Sigmoid colon (tissue), 7 donors: ENCODE measurements around the gene SNAP47. TPM values are rescaled to one million over a fixed set of nuclear protein-coding genes. Genes with fewer than 3 reads are reported as not detected.

Source experiments
- DNase-seq: peaks from one replicate; pipeline ENCODE4 v3.0.0-alpha.2; 2019
- H3K27ac ChIP-seq, 4 donors: fragments of 200-600 bp; sonication (generic); one replicate each; pipeline ENCODE4 v1.5.1; 2016 to 2019; ENCODE audit warnings: mild to moderate bottlenecking in 1 of 4
- H3K27me3 ChIP-seq, 3 donors: fragments of 200-600 bp; sonication (generic); one replicate each; pipeline ENCODE4 v1.5.1; 2019; ENCODE audit warnings: mild to moderate bottlenecking in 1 of 3
- H3K36me3 ChIP-seq, 4 donors: fragments of 200-600 bp; sonication (generic); one replicate each; pipeline ENCODE4 v1.5.1; 2016 to 2019
- H3K4me1 ChIP-seq, 4 donors: fragments of 200-600 bp; sonication (generic); one replicate each; pipeline ENCODE4 v1.5.1; 2017 to 2019
- H3K4me3 ChIP-seq, 4 donors: fragments of 200-600 bp; sonication (generic); one replicate each; pipeline ENCODE4 v1.5.1; 2017 to 2019; ENCODE audit warnings: mild to moderate bottlenecking in 2 of 4, moderate library complexity in 1 of 4
- H3K9me3 ChIP-seq, 4 donors: fragments of 200-600 bp in 3 of 4; sonication (generic) in 3 of 4; one replicate each; pipeline versions ENCODE4 v1.5.1 to v1.6.1; 2013 to 2019
- EP300 ChIP-seq, 4 donors: sonication (generic); formaldehyde crosslinking; IDR thresholded peaks; one replicate each; pipeline ENCODE4 v1.6.1; 2017; ENCODE audit warnings: antibody characterized with exemption in 4 of 4
- POLR2A ChIP-seq, 2 donors: fragments of 450-650 bp; IDR thresholded peaks; one replicate each; pipeline ENCODE4 v1.6.1; 2016; ENCODE audit warnings: antibody characterized with exemption in 2 of 2, mild to moderate bottlenecking in 2 of 2, moderate library complexity in 2 of 2
- POLR2AphosphoS5 ChIP-seq, 4 donors: sonication (generic); formaldehyde crosslinking; IDR thresholded peaks; one replicate each; pipeline ENCODE4 v1.6.1; 2017; ENCODE audit warnings: antibody characterized with exemption in 4 of 4
- WGBS, 2 donors: extraction: QIAGEN DNeasy Blood & Tissue Kit; methylation state at CpG; one replicate each; pipeline ENCODE4 v1.1.7; 2013; 5-methylcytosine and 5-hydroxymethylcytosine counted together
- intact Hi-C: fragments of 100-400 bp; cut with DNase I; formaldehyde crosslinking; loops from one replicate; pipeline ENCODE4 v1.15.1; 2023
- polyA plus RNA-seq, 3 donors: library from polyadenylated mRNA; stranded (reverse); fragments of 200-250 nt; gene quantifications; one replicate each; pipeline ENCODE4 v1.2.3, GENCODE V29; 2013
- total RNA-seq, 4 donors: library from RNA; depleted of rRNA; stranded (reverse); fragments of >200 nt; gene quantifications; one replicate each; pipeline ENCODE4 v1.1.0, GENCODE V29; 2016
- TF ChIP-seq, protein P1 (sequence below), 4 experiments: fragments of 450-650 bp in 3 of 4; fragments of 200-600 bp in 1 of 4; IDR thresholded peaks; one replicate each; pipeline ENCODE4 v1.5.1; 2016 to 2019; ENCODE audit warnings: antibody characterized with exemption in 4 of 4, mild to moderate bottlenecking in 3 of 4, moderate library complexity in 2 of 4
- donor health status: healthy with polysubstance abuse.
- donor health status: Bipolar disorder and iron deficiency.
- donor health status: healthy.

SNAP47 gene
- total and polyA plus RNA-seq, 7 donors: 13.8 to 51.6 (median 33.9) TPM

- H3K4me1 ChIP-seq: peaks cover 0 to 61% (median 55%) of the 10 kb centered on the region in 4 donors
- no peak overlapping the region for H3K27ac ChIP-seq
- 93 to 95% methylated on average over 19 of the region's 19 CpGs for WGBS, 2 donors
- H3K4me3 ChIP-seq: no peak overlapping the region
- H3K9me3 ChIP-seq: no peaks in the 10 kb centered on the region
- DNase-seq: no peak
- intact Hi-C loops: loop anchor here (5.0 kb wide), 1 partner anchor 350 kb away; the partner anchor contains the start of gene ARF1
- no peaks in the 10 kb centered on the region for H3K27me3 ChIP-seq
- TF ChIP-seq POLR2AphosphoS5 (IDR thresholded peaks at IDR 0.05): no peak
- no peak for TF ChIP-seq POLR2A (IDR thresholded peaks at IDR 0.05)
- TF ChIP-seq, protein P1, sequence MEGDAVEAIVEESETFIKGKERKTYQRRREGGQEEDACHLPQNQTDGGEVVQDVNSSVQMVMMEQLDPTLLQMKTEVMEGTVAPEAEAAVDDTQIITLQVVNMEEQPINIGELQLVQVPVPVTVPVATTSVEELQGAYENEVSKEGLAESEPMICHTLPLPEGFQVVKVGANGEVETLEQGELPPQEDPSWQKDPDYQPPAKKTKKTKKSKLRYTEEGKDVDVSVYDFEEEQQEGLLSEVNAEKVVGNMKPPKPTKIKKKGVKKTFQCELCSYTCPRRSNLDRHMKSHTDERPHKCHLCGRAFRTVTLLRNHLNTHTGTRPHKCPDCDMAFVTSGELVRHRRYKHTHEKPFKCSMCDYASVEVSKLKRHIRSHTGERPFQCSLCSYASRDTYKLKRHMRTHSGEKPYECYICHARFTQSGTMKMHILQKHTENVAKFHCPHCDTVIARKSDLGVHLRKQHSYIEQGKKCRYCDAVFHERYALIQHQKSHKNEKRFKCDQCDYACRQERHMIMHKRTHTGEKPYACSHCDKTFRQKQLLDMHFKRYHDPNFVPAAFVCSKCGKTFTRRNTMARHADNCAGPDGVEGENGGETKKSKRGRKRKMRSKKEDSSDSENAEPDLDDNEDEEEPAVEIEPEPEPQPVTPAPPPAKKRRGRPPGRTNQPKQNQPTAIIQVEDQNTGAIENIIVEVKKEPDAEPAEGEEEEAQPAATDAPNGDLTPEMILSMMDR (IDR thresholded peaks at IDR 0.05): no peak
- no peak for TF ChIP-seq EP300 (IDR thresholded peaks at IDR 0.05)
- H3K36me3 ChIP-seq: peaks cover 8 to 19% (median 13%) of the 10 kb centered on the region in 4 donors
Measured at GRCh38 chr1:227731696-227732585, 3.3 kb upstream of the SNAP47 start.

DNA sequence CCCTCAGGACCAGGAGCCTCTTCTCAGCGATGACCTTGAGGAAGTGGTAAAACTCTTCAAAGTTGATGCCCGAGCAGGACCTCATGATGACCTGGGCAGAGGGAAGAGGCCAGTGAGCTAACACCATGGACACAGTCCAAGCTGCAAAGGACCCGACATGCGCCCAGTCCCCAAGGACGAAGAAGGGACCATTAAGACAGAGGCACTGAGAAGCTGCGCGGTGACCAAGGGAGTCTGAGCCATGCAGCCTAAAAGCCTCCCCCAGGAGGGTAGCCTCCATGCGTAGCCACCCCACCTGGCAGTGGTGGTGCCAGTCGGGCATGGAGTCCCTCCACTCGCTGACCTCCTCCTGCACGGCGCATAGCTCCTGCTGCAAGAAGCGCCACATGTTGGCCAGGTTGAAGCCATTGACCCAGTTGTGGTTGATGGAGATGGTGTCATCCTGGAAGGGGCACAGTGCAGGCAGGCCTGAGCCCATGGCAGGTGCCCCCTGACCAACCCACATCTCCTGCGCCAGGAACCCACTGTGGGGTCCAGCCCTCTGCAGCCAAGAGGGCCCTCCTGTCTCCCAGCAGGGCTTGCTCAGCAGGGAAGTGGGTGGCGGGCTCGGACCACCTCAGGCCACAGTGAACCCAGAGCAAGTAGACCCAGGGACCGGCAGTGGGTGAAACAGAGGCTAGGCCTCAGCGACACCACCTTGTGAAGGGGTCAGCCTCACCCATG is 2.5 kb upstream of the SNAP47 start:
- intact Hi-C loops: loop anchor here (5.0 kb wide), 1 partner anchor 350 kb away; the partner anchor contains the start of gene ARF1
- TF ChIP-seq EP300 (IDR thresholded peaks at IDR 0.05): no peak
- TF ChIP-seq POLR2A (IDR thresholded peaks at IDR 0.05): no peak
- TF ChIP-seq, protein P1 (IDR thresholded peaks at IDR 0.05): no peak
- no peak for TF ChIP-seq POLR2AphosphoS5 (IDR thresholded peaks at IDR 0.05)

DNA sequence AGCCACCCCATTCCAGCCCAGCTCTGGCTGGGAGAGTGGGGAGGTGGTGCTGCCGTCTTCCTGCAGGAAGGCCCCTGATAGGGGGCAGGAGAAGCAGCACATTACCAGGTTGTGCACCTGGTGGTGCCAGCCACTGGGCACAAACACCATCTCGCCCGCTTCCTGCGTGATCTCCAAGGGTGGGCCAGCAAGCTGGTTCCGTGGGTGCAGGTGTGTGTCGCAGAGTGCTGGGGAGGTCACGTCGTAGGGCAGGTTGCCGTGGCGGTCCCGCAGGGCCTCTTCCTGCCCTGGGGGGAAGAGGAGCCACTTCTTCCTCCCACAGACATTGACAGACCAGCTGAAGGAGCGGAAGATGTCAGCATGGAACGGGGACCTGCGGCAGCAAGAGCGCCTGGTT is 1.9 kb upstream of the SNAP47 start:
- H3K4me3 ChIP-seq: no peak overlapping the region
- no peaks in the 10 kb centered on the region for H3K9me3 ChIP-seq
- intact Hi-C loops: loop anchor here (5.0 kb wide), 1 partner anchor 349 kb away; the partner anchor contains the start of gene ARF1
- H3K36me3 ChIP-seq: peaks cover 8 to 19% (median 13%) of the 10 kb centered on the region in 4 donors
- peaks cover 0 to 58% (median 52%) of the 10 kb centered on the region in 4 donors for H3K4me1 ChIP-seq
- 92 to 95% methylated on average over 15 of the region's 15 CpGs for WGBS, 2 donors
- no peak for TF ChIP-seq EP300 (IDR thresholded peaks at IDR 0.05)
- TF ChIP-seq POLR2AphosphoS5 (IDR thresholded peaks at IDR 0.05): no peak
- TF ChIP-seq POLR2A (IDR thresholded peaks at IDR 0.05): no peak
- TF ChIP-seq, protein P1 (IDR thresholded peaks at IDR 0.05): no peak
- DNase-seq: no peak
- H3K27ac ChIP-seq: no peak overlapping the region
- H3K27me3 ChIP-seq: no peaks in the 10 kb centered on the region

More for the DNA sequence above, 2.5 kb upstream of the SNAP47 start:
- Histone ChIP-seq H3K36me3 (peaks cover 8 to 19% (median 13%) of the 10 kb centered on the region in 4 donors), H3K9me3 (no peaks in the 10 kb centered on the region), H3K4me3 (no peak overlapping the region), H3K27me3 (no peaks in the 10 kb centered on the region), H3K27ac (no peak overlapping the region), H3K4me1 (peaks cover 0 to 63% (median 56%) of the 10 kb centered on the region in 4 donors)
- DNase-seq: no peak
- 95 to 96% methylated on average over 18 of the region's 18 CpGs for WGBS, 2 donors

DNA sequence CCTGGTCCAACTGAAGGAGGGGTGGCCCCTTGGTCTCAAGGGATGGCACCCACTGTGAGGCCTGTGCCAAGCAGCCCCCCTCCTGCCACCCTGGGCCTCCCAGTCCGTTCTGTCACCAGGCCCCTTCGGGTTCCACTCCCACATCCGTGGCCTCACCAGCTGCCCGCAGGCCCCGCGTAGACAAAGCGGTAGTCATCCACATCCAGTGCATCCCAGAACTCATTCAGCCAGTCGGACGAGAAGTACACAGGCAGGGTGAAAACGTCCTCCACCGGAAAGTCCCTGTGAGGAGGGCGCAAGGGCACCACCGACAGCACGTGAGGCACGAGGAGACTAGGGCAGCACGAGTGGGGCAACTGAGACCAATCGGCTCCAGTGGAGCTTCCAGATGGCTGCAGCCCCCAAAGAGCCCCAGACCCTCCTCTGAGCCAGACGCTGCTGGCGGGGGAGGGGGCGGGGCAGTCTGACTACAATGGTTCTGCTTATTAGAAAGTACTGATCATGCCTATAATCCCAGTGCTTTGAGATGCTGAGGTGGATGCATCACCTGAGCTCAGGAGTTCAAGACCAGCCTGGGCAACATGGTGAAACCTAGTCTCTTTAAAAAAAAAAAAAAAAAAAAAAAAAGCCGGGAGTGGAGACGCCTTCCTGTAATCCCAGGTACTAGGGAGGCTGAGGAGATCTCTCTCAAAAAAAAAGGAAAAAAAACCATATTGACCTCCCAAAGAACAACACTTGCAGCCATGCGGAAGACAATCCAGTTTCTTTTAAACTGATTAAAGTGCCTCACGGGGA is 1.3 kb upstream of the SNAP47 start:
- intact Hi-C loops: loop anchor here (5.0 kb wide), 1 partner anchor 348 kb away; the partner anchor contains the start of gene ARF1
- 52 to 72% methylated on average over 23 to 24 of the region's 24 CpGs for WGBS, 2 donors
- no peak for TF ChIP-seq EP300 (IDR thresholded peaks at IDR 0.05)
- no peak for TF ChIP-seq POLR2A (IDR thresholded peaks at IDR 0.05)
- no peak for TF ChIP-seq POLR2AphosphoS5 (IDR thresholded peaks at IDR 0.05)
- TF ChIP-seq, protein P1 (IDR thresholded peaks at IDR 0.05): no peak
- peak overlapping the region; percentile 72 to 97 (median 81) for H3K4me3 ChIP-seq
- H3K27me3 ChIP-seq: no peaks in the 10 kb centered on the region
- no peaks in the 10 kb centered on the region for H3K9me3 ChIP-seq
- peaks cover 0 to 54% (median 47%) of the 10 kb centered on the region in 4 donors for H3K4me1 ChIP-seq
- no peak for DNase-seq
- H3K36me3 ChIP-seq: peaks cover 8 to 19% (median 13%) of the 10 kb centered on the region in 4 donors
- peak overlapping the region in 3 of 4 donors; percentile 84 to 89 (median 88) for H3K27ac ChIP-seq
